ENCODE data around the gene FBLN1. TPM values are rescaled to one million over a fixed set of nuclear protein-coding genes. Genes with fewer than 3 reads are reported as not detected.
"Not testable (repeated sequence)": the region's sequence is repeated elsewhere in the genome, so short reads cannot be mapped to it uniquely, and the experiment has no call there.

FBLN1 gene
- total RNA-seq, 1 donor from 2014 or later, result 186 TPM

DNA sequence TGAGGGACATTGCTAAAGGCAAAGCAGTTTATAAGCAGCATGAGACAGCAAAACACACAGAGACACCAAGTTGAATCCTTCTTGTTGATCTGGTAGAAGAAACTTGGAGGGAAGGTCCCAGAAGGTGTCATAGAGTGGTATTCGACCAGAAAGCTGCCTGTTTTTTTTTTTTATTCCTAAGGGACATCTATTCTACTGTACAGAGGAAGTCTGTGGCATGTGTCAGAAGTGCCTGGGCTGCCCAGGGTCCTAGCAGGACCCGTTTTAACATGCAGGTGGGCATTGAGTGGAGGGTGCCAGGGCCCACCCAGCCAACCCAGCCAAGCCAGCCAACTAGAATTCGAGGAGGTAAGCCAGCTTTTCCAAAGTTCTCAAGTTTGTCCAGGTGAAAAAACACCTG, 100.9 kb downstream of the FBLN1 start:
- H3K9me3 Mint-ChIP-seq (ENCODE audit: low read depth), result no peaks in the 10 kb centered on the region
- peaks cover 26% of the 10 kb centered on the region for H3K4me1 Mint-ChIP-seq (ENCODE audit: low read depth)
- no peaks in the 10 kb centered on the region for H3K27me3 Mint-ChIP-seq (ENCODE audit: low read depth)
- DNase-seq (ENCODE audit: low spot score), result peak; percentile 37
- TF ChIP-seq, protein P1, sequence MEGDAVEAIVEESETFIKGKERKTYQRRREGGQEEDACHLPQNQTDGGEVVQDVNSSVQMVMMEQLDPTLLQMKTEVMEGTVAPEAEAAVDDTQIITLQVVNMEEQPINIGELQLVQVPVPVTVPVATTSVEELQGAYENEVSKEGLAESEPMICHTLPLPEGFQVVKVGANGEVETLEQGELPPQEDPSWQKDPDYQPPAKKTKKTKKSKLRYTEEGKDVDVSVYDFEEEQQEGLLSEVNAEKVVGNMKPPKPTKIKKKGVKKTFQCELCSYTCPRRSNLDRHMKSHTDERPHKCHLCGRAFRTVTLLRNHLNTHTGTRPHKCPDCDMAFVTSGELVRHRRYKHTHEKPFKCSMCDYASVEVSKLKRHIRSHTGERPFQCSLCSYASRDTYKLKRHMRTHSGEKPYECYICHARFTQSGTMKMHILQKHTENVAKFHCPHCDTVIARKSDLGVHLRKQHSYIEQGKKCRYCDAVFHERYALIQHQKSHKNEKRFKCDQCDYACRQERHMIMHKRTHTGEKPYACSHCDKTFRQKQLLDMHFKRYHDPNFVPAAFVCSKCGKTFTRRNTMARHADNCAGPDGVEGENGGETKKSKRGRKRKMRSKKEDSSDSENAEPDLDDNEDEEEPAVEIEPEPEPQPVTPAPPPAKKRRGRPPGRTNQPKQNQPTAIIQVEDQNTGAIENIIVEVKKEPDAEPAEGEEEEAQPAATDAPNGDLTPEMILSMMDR (IDR thresholded peaks at IDR 0.05), result no peak
- peaks cover 12% of the 10 kb centered on the region for H3K36me3 Mint-ChIP-seq (ENCODE audit: low read depth)
- no peak overlapping the region for H3K4me3 Mint-ChIP-seq (ENCODE audit: unreplicated experiment)
- H3K27ac Mint-ChIP-seq (ENCODE audit: unreplicated experiment), result no peak overlapping the region

DNA sequence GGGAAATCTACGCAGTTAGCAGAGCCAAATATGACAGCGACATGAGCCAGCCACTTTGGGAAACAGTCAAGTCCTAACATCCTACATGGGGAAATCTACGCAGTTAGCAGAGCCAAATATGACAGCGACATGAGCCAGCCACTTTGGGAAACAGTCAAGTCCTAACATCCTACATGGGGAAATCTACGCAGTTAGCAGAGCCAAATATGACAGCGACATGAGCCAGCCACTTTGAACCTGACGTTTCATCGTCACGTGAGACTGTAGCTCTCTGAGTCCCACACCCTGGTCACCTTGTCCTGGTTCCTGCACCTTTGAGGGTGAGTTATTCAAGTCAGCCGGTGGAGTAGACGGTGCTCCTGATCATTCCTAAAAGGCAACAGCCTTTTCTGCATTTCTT, 105.4 kb downstream of the FBLN1 start:
- not testable (repeated sequence) for H3K36me3 Mint-ChIP-seq (ENCODE audit: low read depth); H3K4me3 Mint-ChIP-seq (ENCODE audit: unreplicated experiment); H3K9me3 Mint-ChIP-seq (ENCODE audit: low read depth); H3K27me3 Mint-ChIP-seq (ENCODE audit: low read depth); H3K27ac Mint-ChIP-seq (ENCODE audit: unreplicated experiment)
- peak; percentile 9 for DNase-seq (ENCODE audit: low spot score)
- H3K4me1 Mint-ChIP-seq (ENCODE audit: low read depth), result peaks cover 32% of the 10 kb centered on the region

DNA sequence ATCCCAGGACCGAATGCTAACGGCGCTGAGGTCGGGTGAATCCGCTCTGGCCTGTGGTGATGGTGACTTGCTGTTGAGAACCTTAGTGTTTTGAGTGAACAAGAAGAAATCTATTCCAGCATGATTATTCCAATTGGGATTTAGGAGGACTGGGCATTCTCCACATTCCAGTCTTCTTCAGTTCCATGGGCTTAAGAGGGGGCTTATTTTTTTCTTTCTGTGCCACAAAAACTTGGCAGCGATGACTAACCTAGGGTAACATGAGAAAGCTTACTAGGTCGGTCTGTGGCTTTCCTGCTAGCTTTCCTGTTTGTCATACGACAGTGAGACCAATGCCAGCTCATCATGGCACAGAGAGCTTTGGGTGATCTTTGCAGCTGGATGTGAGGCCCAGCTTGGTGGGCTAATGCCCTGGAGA, 106.1 kb downstream of the FBLN1 start:
- TF ChIP-seq, protein P1 (IDR thresholded peaks at IDR 0.05), result no peak
- DNase-seq (ENCODE audit: low spot score), result no peak
- no peak overlapping the region for H3K4me3 Mint-ChIP-seq (ENCODE audit: unreplicated experiment)
- H3K27ac Mint-ChIP-seq (ENCODE audit: unreplicated experiment), result peak overlapping the region; percentile 94
- H3K4me1 Mint-ChIP-seq (ENCODE audit: low read depth), result peaks cover 25% of the 10 kb centered on the region
- H3K36me3 Mint-ChIP-seq (ENCODE audit: low read depth), result peaks cover 1% of the 10 kb centered on the region
- no peaks in the 10 kb centered on the region for H3K9me3 Mint-ChIP-seq (ENCODE audit: low read depth)
- no peaks in the 10 kb centered on the region for H3K27me3 Mint-ChIP-seq (ENCODE audit: low read depth)

DNA sequence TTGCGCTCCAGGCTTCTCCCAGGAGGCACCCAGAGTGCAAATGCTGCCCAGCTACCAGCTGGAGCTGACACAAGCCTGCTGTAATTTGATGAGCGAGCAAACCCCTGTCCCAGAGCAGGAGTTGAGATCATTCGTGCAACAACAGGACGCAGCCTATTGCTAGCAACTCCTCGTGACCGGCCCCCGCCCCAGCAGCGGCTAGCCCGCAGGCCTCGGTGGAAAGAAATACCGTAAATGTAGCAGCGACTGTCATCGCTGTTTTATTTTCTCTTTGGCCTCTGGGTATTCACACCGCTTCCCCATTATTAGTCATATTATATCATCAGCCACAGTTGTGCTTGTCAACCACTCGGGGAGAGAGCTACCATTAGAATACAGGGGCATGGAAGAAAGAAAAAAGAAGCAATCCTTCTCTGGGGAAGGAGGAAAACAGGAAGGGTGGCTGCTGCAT, 109.8 kb downstream of the FBLN1 start:
- TF ChIP-seq, protein P1 (IDR thresholded peaks at IDR 0.05), result no peak
- Mint-ChIP-seq H3K36me3 (ENCODE audit: low read depth) (no peaks in the 10 kb centered on the region), H3K27me3 (ENCODE audit: low read depth) (no peaks in the 10 kb centered on the region), H3K27ac (ENCODE audit: unreplicated experiment) (peak overlapping the region; percentile 93), H3K4me3 (ENCODE audit: unreplicated experiment) (peak overlapping the region; percentile 57), H3K9me3 (ENCODE audit: low read depth) (peaks cover 3% of the 10 kb centered on the region), H3K4me1 (ENCODE audit: low read depth) (peaks cover 20% of the 10 kb centered on the region)
- no peak for DNase-seq (ENCODE audit: low spot score)

DNA sequence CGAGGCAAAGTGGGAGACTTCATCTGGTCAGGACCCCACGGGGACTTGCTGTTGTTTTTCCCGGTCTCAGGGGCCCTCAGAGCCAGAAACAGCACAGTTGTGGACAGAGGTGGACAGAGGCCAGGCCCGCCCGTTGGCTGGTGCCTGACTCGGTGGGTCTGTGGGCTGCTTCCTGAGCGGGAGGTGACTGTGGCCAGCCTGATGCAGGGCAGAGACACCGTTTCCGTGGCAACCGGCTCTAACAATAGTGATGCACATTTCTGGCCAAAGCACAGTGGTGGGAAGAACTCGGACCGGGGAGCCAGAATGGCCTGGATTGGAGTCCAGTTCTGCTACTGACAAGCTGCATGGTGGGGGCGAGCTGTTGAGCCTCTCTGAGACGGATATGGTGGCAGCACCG, 110.3 kb downstream of the FBLN1 start:
- peaks cover 3% of the 10 kb centered on the region for H3K9me3 Mint-ChIP-seq (ENCODE audit: low read depth)
- TF ChIP-seq, protein P1 (IDR thresholded peaks at IDR 0.05), result no peak
- peak overlapping the region; percentile 57 for H3K4me3 Mint-ChIP-seq (ENCODE audit: unreplicated experiment)
- peaks cover 20% of the 10 kb centered on the region for H3K4me1 Mint-ChIP-seq (ENCODE audit: low read depth)
- H3K27ac Mint-ChIP-seq (ENCODE audit: unreplicated experiment), result peak overlapping the region; percentile 93
- no peaks in the 10 kb centered on the region for H3K27me3 Mint-ChIP-seq (ENCODE audit: low read depth)
- peak; percentile 66 for DNase-seq (ENCODE audit: low spot score)
- no peaks in the 10 kb centered on the region for H3K36me3 Mint-ChIP-seq (ENCODE audit: low read depth)

DNA sequence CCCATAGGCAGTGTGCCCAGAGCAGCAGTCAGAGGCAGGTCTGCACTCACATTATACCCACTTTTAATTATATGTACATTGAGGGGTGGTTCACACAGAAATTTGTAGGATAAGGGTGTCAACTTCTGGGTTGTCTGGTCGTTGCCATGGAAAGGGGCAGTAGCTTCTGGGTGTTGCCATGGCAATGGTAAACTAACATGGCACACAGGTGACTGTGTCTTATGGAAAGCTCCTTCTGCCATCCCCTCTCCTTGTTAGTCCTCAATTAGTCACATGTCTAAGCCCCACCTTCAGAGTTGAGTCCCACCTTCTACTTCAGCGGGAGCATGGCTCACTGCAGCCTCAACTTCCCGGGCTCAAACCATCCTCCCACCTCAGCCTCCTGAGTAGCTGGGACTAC, 112.7 kb downstream of the FBLN1 start:
- H3K4me1 Mint-ChIP-seq (ENCODE audit: low read depth), result peaks cover 9% of the 10 kb centered on the region
- peak; percentile 18 for DNase-seq (ENCODE audit: low spot score)
- H3K36me3 Mint-ChIP-seq (ENCODE audit: low read depth), result no peaks in the 10 kb centered on the region
- no peak overlapping the region for H3K4me3 Mint-ChIP-seq (ENCODE audit: unreplicated experiment)
- TF ChIP-seq, protein P1 (IDR thresholded peaks at IDR 0.05), result no peak
- H3K9me3 Mint-ChIP-seq (ENCODE audit: low read depth), result peaks cover 9% of the 10 kb centered on the region
- no peaks in the 10 kb centered on the region for H3K27me3 Mint-ChIP-seq (ENCODE audit: low read depth)
- no peak overlapping the region for H3K27ac Mint-ChIP-seq (ENCODE audit: unreplicated experiment)

All from chondrocyte (in vitro differentiated cells).